A673 (cell line): ENCODE results near the gene PRG3. TPM values are rescaled to one million over a fixed set of nuclear protein-coding genes. Genes with fewer than 3 reads are reported as not detected.

Experiments
- BruUV-seq: library from RNA; stranded (reverse); fragments of 400-500 nt; replicated peaks from 2 replicates; lab custom pipeline; 2021; lab: Mats Ljungman, UMichigan
- CTCF ChIA-PET: fragments of 300-600 bp; sonication (Branson Sonifier 250); formaldehyde crosslinking; loops from one replicate; lab custom pipeline; 2022; ENCODE audit warnings: antibody characterized with exemption; lab: Charles Lee
- POLR2A ChIA-PET: fragments of 300-600 bp; sonication (Branson Sonifier 250); formaldehyde crosslinking; loops from one replicate; lab custom pipeline; 2022; ENCODE audit warnings: antibody characterized with exemption; ENCODE audit not compliant: low non-redundant PET; lab: Charles Lee
- DNase-seq: peaks from one replicate; pipeline ENCODE4 v3.0.0-alpha.2; 2015; ENCODE audit warnings: low spot score
- H3K27ac ChIP-seq: fragments of 200-600 bp; sonication (generic); 2 replicates; pipeline ENCODE4 v1.5.1; 2016; ENCODE audit warnings: mixed run types, low read depth, mild to moderate bottlenecking, mixed read lengths, antibody characterized with exemption, low read length; ENCODE audit not compliant: poor library complexity, severe bottlenecking
- H3K27me3 ChIP-seq: fragments of 200-600 bp; sonication (generic); replicated peaks from 2 replicates; pipeline ENCODE4 v1.6.1; 2017; ENCODE audit warnings: mixed run types, low read depth, mild to moderate bottlenecking, mixed read lengths, antibody characterized with exemption, low read length; ENCODE audit not compliant: insufficient read depth, poor library complexity
- H3K36me3 ChIP-seq: fragments of 200-600 bp; sonication (generic); 2 replicates; pipeline ENCODE4 v1.6.1; 2016; ENCODE audit warnings: mixed run types, mild to moderate bottlenecking, mixed read lengths, antibody characterized with exemption, low read length; ENCODE audit not compliant: insufficient read depth, poor library complexity, severe bottlenecking
- H3K4me1 ChIP-seq: fragments of 200-600 bp; sonication (generic); 2 replicates; pipeline ENCODE4 v1.6.1; 2017; ENCODE audit warnings: mixed run types, mild to moderate bottlenecking, mixed read lengths, antibody characterized with exemption, low read length; ENCODE audit not compliant: insufficient read depth, poor library complexity, severe bottlenecking
- H3K4me3 ChIP-seq: fragments of 200-600 bp; sonication (generic); 2 replicates; pipeline ENCODE4 v1.5.1; 2016; ENCODE audit warnings: low read depth, mixed run types, mild to moderate bottlenecking, mixed read lengths, low read length; ENCODE audit not compliant: poor library complexity, severe bottlenecking
- H3K9me3 ChIP-seq: fragments of 200-600 bp; sonication (generic); 2 replicates; pipeline ENCODE4 v1.6.1; 2016; ENCODE audit warnings: mixed run types, low read depth, mild to moderate bottlenecking, mixed read lengths, antibody characterized with exemption, low read length; ENCODE audit not compliant: poor library complexity, severe bottlenecking
- CTCF ChIP-seq: fragments of 300-800, 200-600 bp; sonication (generic); conservative IDR thresholded peaks from 2 replicates; pipeline ENCODE4 v1.5.1; 2017; ENCODE audit warnings: low read depth, mild to moderate bottlenecking, antibody characterized with exemption, low read length, moderate library complexity, mixed read lengths
- EZH2 ChIP-seq: fragments of 200-600 bp; sonication (generic); IDR thresholded peaks from 2 replicates; pipeline ENCODE4 v1.6.1; 2017; ENCODE audit warnings: borderline replicate concordance, low read depth, mild to moderate bottlenecking, mixed read lengths, antibody characterized with exemption, low read length; ENCODE audit not compliant: poor library complexity, severe bottlenecking
- intact Hi-C: fragments of 100-400 bp; cut with micrococcal nuclease; formaldehyde crosslinking; loops from one replicate; pipeline ENCODE4 v1.10.0; 2022; ENCODE audit not compliant: unreplicated experiment
- total RNA-seq: library from RNA; stranded (reverse); gene quantifications from 2 replicates; pipeline ENCODE4 v1.2.3, GENCODE V29; 2021

Gene PRG3
- total RNA-seq, 1 experiment from 2014 or later: not detected

GRCh38 chr11:57394203-57394965 lies 13.4 kb upstream of the PRG3 start:
- intact Hi-C loops: no loop called here
- ChIA-PET POLR2A (no interaction called here), CTCF (interaction anchor here (0.6 kb wide), 1 partner anchor 247 kb away, joined by 3 read pairs; no protein-coding TSS in a partner anchor)
- DNase-seq: no peak
- TF ChIP-seq CTCF: no peak
- TF ChIP-seq EZH2: no peak
- Histone ChIP-seq H3K9me3 (no peaks in the 10 kb centered on the region), H3K27me3 (peaks cover 16% of the 10 kb centered on the region), H3K4me1 (no peaks in the 10 kb centered on the region), H3K27ac (no peak overlapping the region), H3K4me3 (no peak overlapping the region), H3K36me3 (no peaks in the 10 kb centered on the region)
- no TSS peak for BruUV-seq

DNA sequence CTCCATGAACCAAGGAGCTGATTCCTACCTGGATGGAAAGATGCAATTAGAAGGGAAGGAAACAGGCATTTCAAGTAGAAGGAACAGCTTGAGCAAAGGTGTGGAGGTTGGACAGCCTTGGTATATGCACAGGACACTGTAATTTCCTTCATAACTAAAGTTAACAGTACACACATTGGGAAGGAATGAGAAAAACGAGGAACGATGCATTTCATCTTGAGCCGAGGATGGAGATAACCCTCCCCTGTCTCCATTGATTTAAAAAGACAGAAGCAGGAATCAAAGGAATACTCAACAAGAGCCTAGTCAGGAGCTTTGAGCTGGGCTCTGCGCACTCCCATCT lies 11.8 kb upstream of the PRG3 start:
- intact Hi-C loops: no loop called here
- no peak overlapping the region for H3K4me3 ChIP-seq
- no TSS peak for BruUV-seq
- TF ChIP-seq EZH2 (no peak), CTCF (no peak)
- H3K9me3 ChIP-seq: no peaks in the 10 kb centered on the region
- ChIA-PET CTCF (interaction anchor here (0.5 kb wide), 1 partner anchor 65 kb away, joined by 10 read pairs; no protein-coding TSS in a partner anchor), POLR2A (no interaction called here)
- no peaks in the 10 kb centered on the region for H3K4me1 ChIP-seq
- H3K27ac ChIP-seq: no peak overlapping the region
- peaks cover 19% of the 10 kb centered on the region for H3K27me3 ChIP-seq
- no peaks in the 10 kb centered on the region for H3K36me3 ChIP-seq
- no peak for DNase-seq

- H3K36me3 ChIP-seq: no peaks in the 10 kb centered on the region
- BruUV-seq: no TSS peak
- TF ChIP-seq CTCF: no peak
- no peak for TF ChIP-seq EZH2
- H3K27me3 ChIP-seq: peaks cover 19% of the 10 kb centered on the region
- POLR2A ChIA-PET: no interaction called here
- CTCF ChIA-PET: interaction anchor here (0.5 kb wide), 1 partner anchor 66 kb away, joined by 10 read pairs; no protein-coding TSS in a partner anchor
- H3K4me1 ChIP-seq: no peaks in the 10 kb centered on the region
- intact Hi-C loops: no loop called here
- H3K9me3 ChIP-seq: no peaks in the 10 kb centered on the region
- no peak for DNase-seq
- H3K27ac ChIP-seq: no peak overlapping the region
- no peak overlapping the region for H3K4me3 ChIP-seq
Measured at GRCh38 chr11:57392066-57392762, 11.3 kb upstream of the PRG3 start.
